Endothelial cell of hepatic sinusoid (primary cell): ENCODE results near the gene RAD21L1.
"Not testable (repeated sequence)": the region's sequence is repeated elsewhere in the genome, so short reads cannot be mapped to it uniquely, and the experiment has no call there.

Source experiments
- in situ Hi-C: cut with HindIII; loops from 2 replicates; pipeline ENCODE4 v1.10.0; 2017; ENCODE audit warnings: low sequenced_read_pairs

RAD21L1 gene

DNA sequence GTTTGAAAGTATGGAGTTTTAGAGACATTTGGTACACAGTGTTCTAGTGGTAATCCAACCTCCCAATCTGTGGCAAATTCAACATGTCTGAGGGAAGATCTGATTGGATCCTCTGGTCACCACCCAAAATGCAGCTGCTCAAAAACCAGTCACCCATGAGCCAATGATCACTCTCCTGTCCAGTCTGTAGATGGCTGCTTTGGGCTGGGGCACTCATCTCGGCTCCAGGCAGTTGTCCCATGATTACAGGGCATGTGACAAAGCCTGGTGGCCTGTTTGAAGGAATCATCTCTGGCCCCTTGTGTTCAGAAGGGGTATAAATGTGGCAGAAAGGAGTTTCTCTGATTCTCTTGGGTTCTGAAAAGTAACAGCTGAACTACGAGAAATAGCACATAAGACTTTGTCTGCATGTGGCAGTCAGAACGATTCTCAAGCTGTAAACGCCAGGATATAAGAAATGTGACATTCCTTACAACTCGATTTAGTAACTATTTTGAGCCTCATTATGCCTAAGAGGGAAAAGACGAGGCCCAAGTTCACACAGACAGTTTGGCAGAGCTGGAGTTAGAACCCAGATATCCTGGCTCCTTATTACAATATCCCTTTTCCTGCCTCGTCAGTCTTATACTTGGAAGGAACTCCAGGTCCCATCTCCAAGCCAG lies 26.5 kb upstream of the RAD21L1 start:
- in situ Hi-C loops = no loop called here

DNA sequence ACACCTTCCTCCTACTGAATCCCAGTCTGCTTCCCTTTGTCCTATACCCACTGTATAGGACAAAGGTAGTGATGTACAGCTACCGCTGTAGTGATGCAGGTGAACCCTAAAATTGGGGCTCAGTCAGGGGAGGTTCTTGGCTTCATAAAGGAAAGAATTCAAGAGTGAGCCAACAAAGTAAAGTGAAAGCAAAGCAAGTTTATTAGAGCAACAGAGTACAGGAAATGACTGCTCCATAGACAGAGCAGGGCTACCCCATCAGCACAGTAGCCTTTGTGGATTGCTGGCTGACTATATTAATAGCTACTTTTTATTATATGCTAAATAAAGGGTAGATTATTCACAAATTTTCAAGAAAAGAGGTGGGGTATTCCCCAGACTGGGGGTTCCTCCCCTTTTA lies 25.9 kb upstream of the RAD21L1 start:
- in situ Hi-C loops = no loop called here

DNA sequence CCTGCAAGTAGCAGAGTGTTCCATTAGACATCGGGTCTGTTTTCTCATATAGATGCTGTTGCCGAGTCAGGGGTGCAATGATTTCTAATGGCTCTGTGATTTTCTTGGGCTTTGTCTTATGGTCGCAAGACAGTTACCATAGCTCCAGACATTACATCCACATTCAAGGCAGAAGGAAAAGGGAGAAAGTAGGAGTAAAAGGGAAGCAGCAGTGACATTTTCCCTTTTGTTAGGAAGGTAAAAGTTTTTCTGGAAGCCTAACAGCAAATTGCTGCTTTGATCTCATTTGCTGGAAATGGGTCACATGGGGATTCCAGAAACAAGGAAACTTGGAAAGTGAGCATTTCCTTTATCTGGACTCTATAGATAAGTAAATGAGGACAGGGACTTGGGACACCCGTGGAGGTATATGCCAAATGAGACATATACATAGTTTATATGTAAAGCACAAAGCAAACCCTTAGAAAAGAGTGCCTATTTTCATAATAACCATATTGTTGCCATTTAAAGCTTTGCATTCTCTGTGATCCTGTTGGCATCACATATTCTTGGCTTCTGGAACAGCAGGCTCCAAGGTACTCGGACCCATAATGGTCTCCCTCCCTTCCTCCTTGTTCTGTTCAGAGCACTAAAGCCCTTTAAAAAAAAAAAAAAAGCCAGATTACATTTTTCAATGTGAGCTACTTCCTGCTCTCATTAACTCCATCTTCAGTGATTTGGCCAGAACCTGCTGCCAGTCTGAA lies 22.9 kb upstream of the RAD21L1 start, which contains the start of gene C20orf202:
C20orf202 (plus strand) TSS at position 693 of the 743 bp plus-strand sequence. CDS start 132 bp downstream, outside the sequence.
- in situ Hi-C loops = no loop called here

DNA sequence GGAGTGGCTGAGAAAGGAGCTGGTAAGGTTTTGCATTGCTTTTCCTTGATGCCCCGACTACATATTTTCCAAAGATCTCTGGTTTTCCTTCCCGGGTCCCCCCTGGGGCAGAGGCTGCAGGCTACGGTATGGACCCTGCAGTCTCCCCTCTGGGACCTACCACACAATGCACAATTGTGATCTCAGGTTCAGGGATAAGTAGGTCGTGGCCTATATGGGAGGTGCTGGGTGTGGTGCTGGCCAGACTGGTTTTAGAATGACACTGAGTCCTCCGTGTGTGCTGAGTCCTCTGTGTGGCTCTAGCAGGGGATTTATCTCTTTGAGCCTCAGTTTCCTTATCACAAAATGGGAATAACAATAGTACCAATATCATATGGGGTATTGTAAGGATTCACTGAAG lies 22.2 kb upstream of the RAD21L1 start:
- in situ Hi-C loops = no loop called here

DNA sequence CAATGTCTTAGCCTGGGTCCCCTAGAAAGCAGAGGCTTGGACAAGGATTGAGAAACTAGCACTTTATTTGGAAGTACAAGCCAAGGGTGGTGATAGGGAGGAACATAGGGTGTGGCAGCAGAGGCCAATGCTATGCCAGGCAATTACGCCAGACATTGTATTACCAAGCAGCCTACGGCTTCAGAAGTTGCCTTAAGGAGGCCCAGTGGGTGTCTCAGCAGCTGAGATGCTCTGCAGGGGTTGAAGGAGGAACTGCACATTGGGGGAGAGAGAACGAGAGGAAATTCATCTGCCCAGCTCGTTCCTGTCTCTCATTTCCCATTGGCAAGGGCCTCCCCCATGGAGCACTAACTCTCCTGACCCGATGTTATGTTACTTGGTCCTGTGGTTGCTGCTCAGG lies 21.7 kb upstream of the RAD21L1 start:
- in situ Hi-C loops = no loop called here

DNA sequence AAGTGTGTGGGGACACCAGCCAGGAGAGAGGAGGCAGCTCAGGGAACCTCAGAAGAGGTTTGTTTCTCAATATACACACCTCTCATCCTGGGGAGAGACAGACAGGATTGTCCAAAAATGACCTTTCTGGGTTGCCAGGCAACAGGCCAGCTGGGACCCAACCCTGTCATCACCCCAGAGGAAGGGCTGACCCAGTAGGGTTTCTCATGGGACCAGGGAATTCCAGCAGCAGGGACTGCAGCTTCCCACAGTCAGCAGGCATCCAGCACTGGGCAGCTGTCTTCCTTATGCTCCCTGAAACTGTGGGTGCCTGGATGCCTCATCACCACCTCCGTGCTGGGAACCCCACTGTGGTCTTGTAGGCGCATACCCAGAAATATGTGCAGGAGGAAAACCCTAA lies 21.3 kb upstream of the RAD21L1 start:
- in situ Hi-C loops = no loop called here

DNA sequence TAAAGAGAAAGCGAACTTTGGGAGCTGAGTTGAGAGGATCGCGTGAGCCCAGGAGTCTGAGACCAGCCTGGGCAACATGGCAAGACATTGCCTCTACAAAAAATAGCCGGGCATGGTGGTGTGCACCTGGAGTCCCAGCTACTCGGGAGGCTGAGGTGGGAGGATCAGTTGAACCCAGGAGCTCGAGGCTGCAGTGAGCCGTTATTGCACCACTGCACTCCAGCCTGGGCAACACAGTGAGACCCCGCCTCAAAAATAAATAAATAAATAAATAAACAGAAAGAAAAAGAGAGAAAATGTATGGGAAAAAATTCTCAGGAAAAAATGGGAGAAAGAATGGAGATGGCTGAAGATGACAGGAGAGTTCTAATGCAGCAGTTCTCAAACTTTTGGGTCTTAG lies 20.0 kb upstream of the RAD21L1 start:
- in situ Hi-C loops = no loop called here

DNA sequence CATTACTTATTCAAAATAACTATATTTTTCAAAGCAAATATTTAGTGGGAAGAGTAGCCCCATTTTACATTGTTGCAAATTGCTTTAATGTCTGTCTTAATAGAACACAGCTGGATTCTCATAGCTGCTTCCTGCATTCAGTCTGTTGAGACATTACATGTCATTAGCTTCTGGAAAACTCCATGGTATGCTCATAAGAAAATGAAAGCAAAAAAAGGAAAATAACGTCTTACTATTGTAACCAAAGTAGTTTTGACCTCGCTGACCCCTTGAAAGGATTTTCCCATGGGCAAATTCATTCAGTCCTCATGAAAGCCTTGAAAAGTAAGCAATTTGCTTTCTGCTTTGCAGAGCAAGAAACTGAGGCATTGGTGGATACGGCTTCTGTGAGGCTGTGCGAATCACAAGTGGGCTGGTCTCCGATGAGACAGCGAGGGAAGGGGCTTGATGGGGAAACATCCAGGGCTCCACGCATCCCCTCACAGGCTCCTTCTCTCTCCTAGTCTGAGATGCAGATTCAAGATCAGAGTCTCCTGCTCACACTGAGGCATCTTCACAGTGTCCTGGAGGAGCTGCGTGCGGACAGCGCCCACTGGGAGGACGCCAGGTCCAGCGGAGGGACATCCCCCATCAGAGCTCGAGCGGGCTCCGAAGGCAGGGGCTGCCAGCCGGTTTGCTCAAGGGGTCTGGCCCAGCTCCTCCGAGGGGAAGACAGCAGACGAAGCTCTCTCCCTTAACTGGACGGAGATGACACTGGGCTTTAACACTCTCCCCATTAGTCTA lies 19.3 kb upstream of the RAD21L1 start:
- in situ Hi-C loops = no loop called here

DNA sequence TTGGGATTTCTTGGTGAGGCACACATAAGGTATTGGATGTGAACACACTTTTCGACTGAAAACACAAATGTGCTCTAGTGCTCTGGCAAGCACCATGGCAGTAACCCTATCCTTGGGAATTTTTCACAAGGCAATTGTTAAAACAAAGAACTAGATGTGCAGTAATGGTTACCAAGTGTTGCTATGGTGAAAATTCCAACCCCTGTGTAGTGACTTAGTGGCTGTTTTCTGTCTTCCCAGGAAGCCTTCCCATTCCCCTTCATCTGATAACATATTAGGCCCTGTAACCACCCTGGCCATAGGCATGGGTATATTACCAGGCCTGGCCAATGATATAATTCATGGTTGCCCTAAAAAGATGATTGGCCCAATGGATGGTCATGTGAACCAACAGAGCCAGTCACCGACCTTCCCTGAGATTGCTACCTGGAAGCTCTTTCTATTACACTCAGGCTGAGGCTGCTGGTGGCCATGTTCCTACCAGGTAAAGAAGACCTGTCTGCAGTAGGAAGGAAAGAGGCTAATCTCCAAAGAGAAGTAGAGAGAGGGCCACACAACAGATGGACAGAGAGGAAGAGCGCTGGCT lies 18.5 kb upstream of the RAD21L1 start:
- in situ Hi-C loops = no loop called here

DNA sequence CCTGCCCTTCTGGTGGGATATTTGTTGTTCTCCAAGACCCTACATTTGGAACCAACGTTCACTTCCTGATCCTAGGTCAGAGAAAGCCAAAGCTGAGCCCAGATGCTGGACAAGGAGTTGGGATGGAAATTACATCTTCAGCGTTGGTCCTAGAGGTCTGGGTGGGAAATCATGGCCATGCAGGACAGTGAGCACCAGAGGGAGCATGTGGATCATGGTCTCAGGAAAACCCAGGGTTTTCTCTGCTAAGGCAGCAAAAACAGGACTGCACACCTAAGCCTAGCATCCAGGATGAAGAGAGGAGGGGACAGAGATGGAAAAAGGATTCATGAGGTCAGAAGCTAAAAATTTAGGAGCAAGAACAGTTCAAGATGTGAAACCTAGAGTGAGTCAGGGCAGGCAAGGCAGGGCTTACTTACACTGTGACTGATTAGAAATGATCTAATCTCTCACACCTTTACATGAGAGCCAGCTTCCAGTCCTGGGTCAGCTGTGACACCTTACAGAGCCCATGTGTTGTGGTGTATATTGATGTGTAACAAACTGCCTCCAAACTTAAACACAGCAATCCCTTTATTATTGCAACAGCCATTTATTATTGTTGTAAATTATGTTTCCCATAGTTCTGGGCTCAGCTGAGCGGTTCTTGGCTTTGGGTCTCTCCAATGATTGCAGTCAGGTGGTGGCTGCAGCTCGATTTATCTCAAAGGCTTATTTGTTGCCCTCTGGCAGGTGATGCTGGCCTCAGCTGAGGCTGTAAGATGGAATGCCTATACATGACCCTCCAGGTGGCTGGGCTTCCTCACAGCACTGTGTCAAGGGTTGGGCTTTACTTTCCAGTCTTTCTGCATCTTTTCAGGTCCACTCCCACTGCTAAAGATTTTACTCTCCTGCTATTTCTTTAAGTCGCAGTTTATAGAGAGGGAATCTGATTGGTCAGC lies 16.1 kb upstream of the RAD21L1 start:
- in situ Hi-C loops = no loop called here

DNA sequence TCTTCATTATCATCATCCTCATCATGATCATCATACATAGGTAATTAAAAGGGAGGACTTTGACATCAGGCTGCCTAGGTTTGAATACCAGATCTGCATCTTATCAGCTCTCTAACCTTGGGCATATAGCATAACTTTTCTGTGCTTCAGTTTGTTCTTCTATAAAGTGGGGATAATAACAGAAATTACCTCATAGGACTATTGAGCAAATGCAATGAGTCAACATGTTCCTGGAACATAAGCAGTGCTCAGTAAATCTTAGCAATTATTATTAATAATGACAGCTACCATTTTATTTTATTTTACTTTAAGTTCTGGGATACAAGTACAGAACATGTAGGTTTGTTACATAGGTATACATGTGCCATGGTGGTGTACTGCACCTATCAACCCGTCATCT lies 15.3 kb upstream of the RAD21L1 start:
- in situ Hi-C loops = no loop called here

DNA sequence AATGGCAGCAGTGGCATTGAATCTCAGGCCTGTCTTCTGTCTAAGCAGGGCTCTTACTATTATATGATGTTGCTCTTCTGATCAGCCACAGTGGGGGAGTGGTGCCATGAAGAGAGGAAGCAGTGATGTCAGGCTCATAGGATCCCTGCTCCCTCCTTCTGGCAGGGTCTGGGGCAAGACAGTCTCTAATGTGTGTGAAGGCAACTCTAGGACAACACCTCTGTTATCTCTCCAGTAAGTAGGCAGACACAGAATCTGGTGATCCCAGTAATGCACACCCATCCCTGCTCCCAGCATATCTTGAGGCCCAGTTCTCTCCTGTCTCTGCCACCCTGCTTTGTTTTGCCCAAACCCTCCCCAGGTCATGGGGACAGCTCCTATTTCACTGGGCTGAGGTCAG lies 13.8 kb upstream of the RAD21L1 start:
- in situ Hi-C loops = no loop called here

DNA sequence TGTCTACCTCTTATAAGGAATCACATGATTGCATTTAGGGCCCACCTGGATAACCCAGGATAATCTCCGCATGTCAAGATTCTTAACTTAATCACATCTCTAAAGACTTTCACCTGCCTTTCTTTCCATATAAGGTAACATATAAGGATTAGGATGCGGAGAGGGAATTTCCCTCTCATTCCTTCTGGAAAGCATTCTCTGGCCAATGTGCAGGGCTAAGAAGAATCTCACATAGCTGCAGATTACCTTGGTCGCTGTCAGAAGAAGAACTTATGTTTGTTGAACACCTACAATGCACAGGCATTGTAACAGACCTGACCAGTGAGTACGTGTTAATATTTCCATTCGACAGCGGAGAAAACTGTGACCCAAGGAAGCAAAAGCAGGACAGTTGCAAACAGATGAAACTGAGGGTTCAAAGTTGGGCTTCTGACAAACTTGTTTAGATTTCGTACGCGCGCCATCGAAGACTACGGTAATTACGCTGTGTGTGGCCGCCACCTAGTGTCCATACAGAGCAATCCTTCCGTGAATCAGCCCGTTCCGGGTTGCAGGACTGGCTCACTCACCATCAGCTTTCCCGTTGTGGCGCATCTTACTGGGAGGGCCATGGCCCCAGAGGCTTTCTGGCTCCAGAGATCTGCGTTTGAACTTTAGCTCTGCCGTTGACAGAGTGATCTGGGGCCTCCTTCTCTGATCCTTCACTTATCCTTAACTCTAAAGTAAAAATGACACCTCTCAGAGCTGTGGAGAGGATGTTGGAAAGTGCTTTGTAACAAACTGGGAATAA lies 13.0 kb upstream of the RAD21L1 start:
- in situ Hi-C loops = no loop called here

DNA sequence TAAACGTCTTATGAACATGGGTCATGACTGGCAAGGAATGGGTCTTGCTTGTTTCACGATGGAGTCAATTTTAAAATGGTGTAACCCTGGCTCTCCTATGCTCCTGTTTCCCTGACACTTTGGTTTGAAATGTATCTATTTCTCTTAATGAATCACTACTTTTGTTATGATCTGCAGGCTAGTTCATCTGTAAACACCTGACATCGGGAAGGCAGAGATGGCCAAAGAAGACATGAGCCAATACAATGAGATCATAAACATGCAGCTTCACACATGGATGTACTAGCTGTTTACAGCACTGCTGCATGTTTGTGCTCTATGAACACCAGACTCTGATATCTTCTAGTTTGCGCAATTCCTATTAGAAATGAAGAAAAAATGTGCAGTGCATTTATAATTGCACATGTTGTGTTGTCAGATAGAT lies 11.0 kb upstream of the RAD21L1 start:
- in situ Hi-C loops = no loop called here

DNA sequence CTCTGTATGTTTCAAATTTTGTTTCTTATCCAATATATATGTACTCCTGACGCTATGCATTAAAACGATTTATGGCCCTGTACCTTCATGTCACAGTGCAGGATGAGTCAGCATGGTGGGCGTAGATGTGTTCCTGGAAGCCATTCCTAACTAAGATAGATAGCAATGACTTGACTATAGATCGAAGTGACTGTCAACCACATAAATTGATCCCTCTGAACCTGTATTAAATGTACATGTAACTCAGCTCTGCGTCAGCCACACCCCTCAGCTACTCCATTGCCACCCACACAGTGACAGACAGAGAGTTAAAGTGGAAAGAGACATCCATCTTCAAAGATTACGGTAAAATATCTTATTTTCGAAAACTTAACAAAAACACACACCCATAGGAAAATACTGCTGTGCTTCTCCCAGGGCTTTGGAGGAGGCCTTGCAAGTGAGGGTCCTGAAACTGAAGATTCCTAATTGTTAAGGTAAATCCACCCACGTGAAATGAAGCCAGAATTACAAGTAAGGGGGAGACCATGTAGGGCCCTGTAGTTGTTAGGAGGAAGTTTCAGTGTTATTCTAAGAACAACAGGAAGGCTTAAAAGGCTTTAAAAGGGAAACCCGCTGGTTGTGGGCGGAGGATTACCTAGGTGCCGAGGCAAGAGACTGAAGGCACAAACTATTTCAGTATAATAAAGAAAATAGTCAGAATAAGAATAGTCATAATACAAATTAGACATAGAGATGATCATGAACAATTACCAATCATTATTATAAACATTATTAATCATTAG lies 10.3 kb upstream of the RAD21L1 start:
- in situ Hi-C loops = no loop called here

DNA sequence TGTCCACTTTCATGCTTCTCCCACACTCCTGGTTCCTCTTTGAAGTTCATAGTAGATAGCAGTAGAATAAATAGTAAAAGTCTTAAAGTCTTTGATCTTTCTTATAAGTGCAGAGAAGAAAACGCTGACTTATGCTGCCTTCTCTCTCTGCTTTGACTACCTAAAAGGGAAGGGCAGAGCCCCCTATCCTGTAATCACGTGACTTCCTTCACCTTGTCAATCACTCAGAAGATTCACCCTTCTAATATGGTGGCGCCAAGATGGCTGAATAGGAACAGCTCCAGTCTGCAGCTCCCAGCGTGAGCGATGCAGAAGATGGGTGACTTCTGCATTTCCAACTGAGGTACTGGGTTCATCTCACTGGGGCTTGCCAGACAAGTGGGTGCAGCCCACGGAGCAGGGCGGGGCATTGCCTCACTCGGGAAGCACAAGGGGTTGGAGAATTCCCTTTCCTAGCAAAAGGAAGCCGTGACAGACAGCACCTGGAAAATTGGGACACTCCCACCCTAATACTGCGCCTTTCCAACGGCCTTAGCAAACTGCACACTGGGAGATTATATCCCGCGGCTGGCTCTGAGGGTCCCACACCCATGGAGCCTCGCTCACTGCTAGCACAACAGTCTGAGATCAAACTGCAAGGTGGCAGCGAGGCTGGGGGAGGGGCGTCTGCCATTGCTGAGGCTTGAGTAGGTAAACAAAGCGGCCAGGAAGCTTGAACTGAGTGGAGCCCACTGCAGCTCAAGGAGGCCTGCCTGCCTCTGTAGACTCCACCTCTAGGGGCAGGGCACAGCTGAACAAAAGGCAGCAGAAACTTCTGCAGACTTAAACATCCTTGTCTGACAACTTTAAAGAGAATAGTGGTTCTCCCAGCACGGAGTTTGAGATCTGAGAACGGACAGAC lies 9.1 kb upstream of the RAD21L1 start:
- in situ Hi-C loops = not testable (repeated sequence)

DNA sequence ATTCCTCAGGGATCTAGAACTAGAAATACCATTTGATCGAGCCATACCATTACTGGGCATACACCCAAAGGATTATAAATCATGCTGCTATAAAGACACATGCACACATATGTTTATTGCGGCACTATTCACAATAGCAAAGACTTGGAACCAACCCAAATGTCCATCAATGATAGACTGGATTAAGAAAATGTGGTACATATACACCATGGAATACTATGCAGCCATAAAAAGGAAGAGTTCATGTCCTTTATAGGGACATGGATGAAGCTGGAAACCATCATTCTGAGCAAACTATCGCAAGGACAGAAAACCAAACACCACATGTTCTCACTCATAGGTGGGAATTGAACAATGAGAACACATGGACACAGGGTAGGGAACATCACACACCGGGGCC lies 3.1 kb upstream of the RAD21L1 start:
- in situ Hi-C loops = not testable (repeated sequence)
